T-helper 22 cell (primary cell): ENCODE data around the gene OLA1.
"Not testable (repeated sequence)": the region's sequence is repeated elsewhere in the genome, so short reads cannot be mapped to it uniquely, and the experiment has no call there.

Experiments used
- DNase-seq: peaks from one replicate; pipeline ENCODE4 v3.0.0-alpha.2; 2020; ENCODE audit warnings: low read depth

OLA1 gene

GRCh38 chr2:174248187-174248997 is at the start of gene OLA1:
Gene OLA1 (minus strand): TSS chr2:174248532. CDS start chr2:174246815, 1,717 bp downstream.
- DNase-seq: peak; percentile 89

GRCh38 chr2:174292908-174293307 is 44.6 kb upstream of the OLA1 start:
- DNase-seq: no peak

GRCh38 chr2:174286172-174286571 is 37.8 kb upstream of the OLA1 start:
- DNase-seq: no peak

- DNase-seq: no peak
Measured at GRCh38 chr2:174282441-174282840, 34.1 kb upstream of the OLA1 start.

GRCh38 chr2:174281736-174282135 is 33.4 kb upstream of the OLA1 start:
- no peak for DNase-seq

- DNase-seq: no peak
Measured at GRCh38 chr2:174280596-174280995, 32.3 kb upstream of the OLA1 start.

- not testable (repeated sequence) for DNase-seq
Measured at GRCh38 chr2:174270263-174270662, 21.9 kb upstream of the OLA1 start.

GRCh38 chr2:174266288-174266687 is 18.0 kb upstream of the OLA1 start:
- DNase-seq: no peak

- DNase-seq: no peak
Measured at GRCh38 chr2:174263997-174264396, 15.7 kb upstream of the OLA1 start.

- no peak for DNase-seq
Measured at GRCh38 chr2:174259981-174260380, 11.6 kb upstream of the OLA1 start.

- DNase-seq: no peak
Measured at GRCh38 chr2:174254267-174254666, 5.9 kb upstream of the OLA1 start.

- DNase-seq: no peak
Measured at GRCh38 chr2:174248998-174249592, 763 bp upstream of the OLA1 start.

GRCh38 chr2:174247474-174248186 is 702 bp downstream of the OLA1 start:
- no peak for DNase-seq

GRCh38 chr2:174246944-174247381 is 1.4 kb downstream of the OLA1 start:
- DNase-seq: no peak

- DNase-seq: not testable (repeated sequence)
Measured at GRCh38 chr2:174245628-174246027, 2.7 kb downstream of the OLA1 start.

GRCh38 chr2:174245065-174245464 is 3.3 kb downstream of the OLA1 start:
- DNase-seq: no peak

GRCh38 chr2:174243812-174244211 is 4.5 kb downstream of the OLA1 start:
- DNase-seq: no peak

GRCh38 chr2:174240097-174240496 is 8.2 kb downstream of the OLA1 start:
- DNase-seq: no peak

- no peak for DNase-seq
Measured at GRCh38 chr2:174236429-174236828, 11.9 kb downstream of the OLA1 start.

- DNase-seq: no peak
Measured at GRCh38 chr2:174235680-174236079, 12.7 kb downstream of the OLA1 start.

- DNase-seq: no peak
Measured at GRCh38 chr2:174233771-174234275, 14.5 kb downstream of the OLA1 start.

- no peak for DNase-seq
Measured at GRCh38 chr2:174227748-174228147, 20.6 kb downstream of the OLA1 start.
